ENCODE measurements around the gene WBP1L. TPM values are rescaled to one million over a fixed set of nuclear protein-coding genes. Genes with fewer than 3 reads are reported as not detected.
"Not testable (repeated sequence)": the region's sequence is repeated elsewhere in the genome, so short reads cannot be mapped to it uniquely, and the experiment has no call there.

Gene WBP1L
- total RNA-seq, 2 experiments from 2014 or later: 31.7 to 31.9 TPM

DNA sequence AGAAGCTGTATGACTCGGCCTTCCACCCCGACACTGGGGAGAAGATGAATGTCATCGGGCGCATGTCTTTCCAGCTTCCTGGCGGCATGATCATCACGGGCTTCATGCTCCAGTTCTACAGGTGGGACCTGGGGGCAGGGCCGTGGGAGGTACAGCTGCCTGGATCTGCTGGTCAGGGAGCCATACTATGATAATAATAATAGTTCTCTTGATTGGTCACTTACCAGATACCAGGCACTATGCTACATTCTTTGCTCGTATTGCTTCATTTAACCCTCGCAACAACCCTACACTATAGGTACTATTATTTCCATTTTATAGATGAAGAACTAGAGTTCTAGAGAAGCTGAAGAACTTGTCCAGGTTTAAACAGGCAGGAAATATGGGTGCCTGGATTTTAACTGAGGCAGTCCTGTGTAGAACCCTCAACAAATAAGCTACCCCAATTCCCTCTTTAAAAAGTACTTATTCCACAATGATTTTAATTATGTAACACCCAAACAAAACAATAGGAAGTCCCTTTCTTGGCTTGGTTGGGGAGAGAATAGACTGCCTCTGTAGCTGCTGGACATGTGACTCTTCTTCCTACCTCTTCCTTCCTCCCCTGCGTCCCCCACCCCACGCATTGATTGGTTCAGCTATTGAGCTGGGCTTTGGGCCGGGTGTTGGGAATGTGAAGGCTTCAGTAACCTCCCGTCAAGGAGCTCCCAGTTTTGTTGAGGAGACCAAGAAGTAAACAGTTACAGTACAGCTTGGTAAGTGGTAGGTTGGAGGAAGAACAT, 16.5 kb upstream of the WBP1L start:
- Mint-ChIP-seq H3K27ac (no peak overlapping the region), H3K9me3 (no peaks in the 10 kb centered on the region), H3K27me3 (no peaks in the 10 kb centered on the region), H3K4me1 (peaks cover 7% of the 10 kb centered on the region), H3K36me3 (ENCODE audit: low read depth) (peaks cover 35% of the 10 kb centered on the region), H3K4me3 (no peak overlapping the region)
- CTCF ChIA-PET: interaction anchor here (1.0 to 2.1 kb wide), 2 partner anchors 16 to 174 kb away, joined by 3 to 6 read pairs; partner anchors contain the start of gene WBP1L
- POLR2A ChIA-PET: interaction anchor here (1.0 to 1.9 kb wide), 4 partner anchors 13 to 83 kb away, joined by 3 to 5 read pairs (median 3); partner anchors contain the start of genes ARL3, SFXN2, TRIM8 and WBP1L
- no peak for DNase-seq

DNA sequence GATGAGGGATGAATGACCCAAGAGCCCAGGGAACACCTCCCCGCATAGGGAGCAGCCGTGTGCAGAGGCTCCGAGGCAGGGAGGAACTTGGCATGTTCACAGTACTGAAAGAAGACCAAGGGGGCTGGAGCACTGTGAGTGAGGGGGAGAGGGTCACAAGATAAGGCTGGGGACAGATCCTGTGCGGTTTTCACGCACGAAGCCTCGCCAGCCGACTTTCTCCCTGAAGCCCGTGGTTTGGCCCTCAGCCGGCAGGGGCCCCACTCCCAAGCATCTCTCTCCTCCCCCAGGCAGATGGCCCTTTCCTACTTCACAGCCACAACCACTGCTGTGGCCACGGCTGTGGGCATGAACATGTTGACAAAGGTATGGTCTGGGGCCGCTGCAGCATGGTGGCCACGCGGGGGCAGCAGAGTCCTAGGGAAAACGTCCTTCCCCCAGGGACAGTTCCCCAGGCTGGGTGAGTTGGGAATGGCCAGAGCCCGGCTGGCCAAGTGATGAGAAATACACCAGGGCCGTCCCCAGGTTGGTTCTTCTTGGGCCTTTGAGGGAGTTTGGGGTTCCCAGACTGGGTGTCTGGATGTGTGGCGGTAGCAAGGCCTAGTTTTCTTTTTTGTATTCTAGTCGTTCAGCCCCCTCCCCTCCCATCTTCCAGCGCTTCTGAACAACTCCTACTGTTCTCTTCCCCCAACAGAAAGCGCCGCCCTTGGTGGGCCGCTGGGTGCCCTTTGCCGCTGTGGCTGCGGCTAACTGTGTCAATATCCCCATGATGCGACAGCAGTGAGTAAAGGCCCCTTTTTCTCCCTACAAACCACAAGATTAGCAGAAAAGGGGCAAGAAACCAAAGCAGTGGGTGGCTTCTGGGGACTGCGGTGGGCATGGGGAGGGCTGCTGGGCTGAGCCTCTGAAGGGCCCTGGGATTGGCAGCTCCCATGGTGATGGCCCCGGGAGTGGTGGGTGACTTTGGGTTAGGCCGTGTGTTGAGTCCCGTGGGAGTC, 14.4 kb upstream of the WBP1L start:
- POLR2A ChIA-PET: no interaction called here
- no peaks in the 10 kb centered on the region for H3K27me3 Mint-ChIP-seq

DNA sequence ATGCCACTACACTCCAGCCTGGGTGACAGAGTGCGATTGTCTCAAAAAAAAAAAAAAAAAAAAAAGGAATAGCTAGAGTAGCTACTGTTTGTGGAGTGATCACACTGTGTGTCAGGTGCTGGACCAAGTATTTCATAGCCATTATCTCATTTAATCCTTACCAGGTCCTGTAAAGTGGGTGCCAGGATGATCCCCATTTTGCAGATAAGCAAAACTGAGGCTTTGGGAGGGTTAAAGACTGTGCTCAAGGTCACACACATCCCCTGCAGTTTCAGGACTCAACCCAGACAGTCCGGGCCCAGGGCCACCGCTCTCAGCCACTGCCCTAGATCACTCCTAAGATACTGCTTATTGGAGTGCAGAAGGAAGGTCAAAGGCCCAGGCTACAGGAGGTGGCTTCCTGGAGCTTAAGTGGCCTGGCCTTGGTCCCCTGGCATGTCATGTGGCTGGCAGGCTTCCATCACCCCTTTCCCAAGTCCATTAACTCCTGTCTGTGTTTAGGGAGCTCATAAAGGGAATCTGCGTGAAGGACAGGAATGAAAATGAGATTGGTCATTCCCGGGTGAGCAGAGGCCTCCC, 12.4 kb upstream of the WBP1L start:
- ChIA-PET CTCF (interaction anchor here (0.6 to 1.1 kb wide), 2 partner anchors 136 to 170 kb away, joined by 3 to 4 read pairs; no protein-coding TSS in a partner anchor), POLR2A (no interaction called here)
- Mint-ChIP-seq H3K4me3 (no peak overlapping the region), H3K9me3 (no peaks in the 10 kb centered on the region), H3K27me3 (no peaks in the 10 kb centered on the region), H3K36me3 (ENCODE audit: low read depth) (peaks cover 26% of the 10 kb centered on the region), H3K27ac (no peak overlapping the region), H3K4me1 (peaks cover 4% of the 10 kb centered on the region)
- no peak for DNase-seq

More for the DNA sequence above, 14.4 kb upstream of the WBP1L start:
- CTCF ChIA-PET: interaction anchor here (0.9 kb wide), 1 partner anchor 9 kb away, joined by 4 read pairs; no protein-coding TSS in a partner anchor
- Mint-ChIP-seq H3K4me1 (peaks cover 6% of the 10 kb centered on the region), H3K4me3 (no peak overlapping the region), H3K9me3 (no peaks in the 10 kb centered on the region), H3K36me3 (ENCODE audit: low read depth) (peaks cover 33% of the 10 kb centered on the region), H3K27ac (no peak overlapping the region)
- DNase-seq: peak; percentile 69

DNA sequence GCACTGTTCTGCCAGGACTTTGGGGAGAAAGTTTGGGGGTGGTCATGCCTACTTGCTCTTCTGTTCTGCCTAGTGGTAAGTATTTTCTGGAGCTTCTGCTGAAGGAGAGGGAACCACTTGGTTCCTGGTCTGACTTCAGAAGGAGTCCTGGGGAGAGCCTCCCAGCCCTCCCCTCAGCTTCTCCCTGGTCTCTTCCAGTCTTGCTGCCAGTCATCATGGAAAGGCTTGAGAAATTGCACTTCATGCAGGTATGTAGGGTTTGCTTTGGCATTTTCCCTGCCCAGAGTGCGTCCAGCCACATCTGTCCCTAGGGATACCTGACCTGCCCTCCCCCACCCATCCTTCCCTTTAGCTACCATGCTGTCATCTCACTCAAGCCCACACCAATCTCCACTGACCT, 11.1 kb upstream of the WBP1L start:
- ChIA-PET POLR2A (interaction anchor here (1.1 kb wide), 1 partner anchor 10 kb away, joined by 3 read pairs; no protein-coding TSS in a partner anchor), CTCF (interaction anchor here (1.3 kb wide), 1 partner anchor 18 kb away, joined by 4 read pairs; the partner anchor contains the start of genes ARL3 and SFXN2)
- Mint-ChIP-seq H3K27ac (no peak overlapping the region), H3K27me3 (no peaks in the 10 kb centered on the region), H3K9me3 (no peaks in the 10 kb centered on the region), H3K4me1 (peaks cover 4% of the 10 kb centered on the region), H3K4me3 (no peak overlapping the region), H3K36me3 (ENCODE audit: low read depth) (peaks cover 20% of the 10 kb centered on the region)
- DNase-seq: no peak

DNA sequence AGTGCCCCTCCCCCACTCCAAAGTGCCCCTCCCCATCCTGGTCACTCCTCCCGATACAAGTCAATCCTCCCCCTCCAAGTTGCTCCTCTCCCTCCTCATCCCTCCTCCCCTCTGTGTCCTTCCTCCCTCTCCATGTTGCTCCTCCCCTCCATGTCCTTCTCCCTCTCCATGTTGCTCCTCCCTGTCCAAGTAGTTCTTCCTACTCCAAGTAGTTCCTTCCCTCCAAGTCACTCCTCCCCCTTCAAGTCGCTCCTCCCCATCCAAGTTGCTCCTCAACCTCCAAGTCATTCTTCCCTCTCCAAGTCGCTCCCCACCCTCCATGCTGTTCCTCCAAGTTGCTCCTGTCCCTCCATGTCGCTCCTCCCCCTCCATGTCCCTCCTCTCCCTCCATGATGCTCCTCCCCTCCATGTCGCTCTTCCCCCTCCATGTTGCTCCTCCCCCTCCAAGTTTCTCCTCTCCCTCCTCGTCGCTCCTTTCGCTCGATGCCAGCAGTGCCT, 8.6 kb upstream of the WBP1L start:
- Mint-ChIP-seq H3K9me3 (no peaks in the 10 kb centered on the region), H3K36me3 (ENCODE audit: low read depth) (peaks cover 9% of the 10 kb centered on the region), H3K27me3 (no peaks in the 10 kb centered on the region), H3K4me3 (no peak overlapping the region), H3K4me1 (no peaks in the 10 kb centered on the region), H3K27ac (no peak overlapping the region)
- ChIA-PET POLR2A (interaction anchor here (1.3 to 2.2 kb wide), 2 partner anchors 9 to 21 kb away, joined by 4 to 9 read pairs; partner anchors contain the start of genes ARL3, SFXN2 and WBP1L), CTCF (no interaction called here)
- DNase-seq: no peak

GRCh38 chr10:102738692-102739121, 5.0 kb upstream of the WBP1L start:
- peaks cover 4% of the 10 kb centered on the region for H3K9me3 Mint-ChIP-seq
- no peak overlapping the region for H3K27ac Mint-ChIP-seq
- H3K36me3 Mint-ChIP-seq (ENCODE audit: low read depth): peaks cover 7% of the 10 kb centered on the region
- DNase-seq: no peak
- POLR2A ChIA-PET: interaction anchor here (1.1 to 1.4 kb wide), 2 partner anchors 14 to 24 kb away, joined by 3 read pairs; no protein-coding TSS in a partner anchor
- H3K4me1 Mint-ChIP-seq: peaks cover 10% of the 10 kb centered on the region
- CTCF ChIA-PET: interaction anchor here (1.3 kb wide), 1 partner anchor 25 kb away, joined by 3 read pairs; the partner anchor contains the start of genes ARL3 and SFXN2
- no peak overlapping the region for H3K4me3 Mint-ChIP-seq
- H3K27me3 Mint-ChIP-seq: no peaks in the 10 kb centered on the region

DNA sequence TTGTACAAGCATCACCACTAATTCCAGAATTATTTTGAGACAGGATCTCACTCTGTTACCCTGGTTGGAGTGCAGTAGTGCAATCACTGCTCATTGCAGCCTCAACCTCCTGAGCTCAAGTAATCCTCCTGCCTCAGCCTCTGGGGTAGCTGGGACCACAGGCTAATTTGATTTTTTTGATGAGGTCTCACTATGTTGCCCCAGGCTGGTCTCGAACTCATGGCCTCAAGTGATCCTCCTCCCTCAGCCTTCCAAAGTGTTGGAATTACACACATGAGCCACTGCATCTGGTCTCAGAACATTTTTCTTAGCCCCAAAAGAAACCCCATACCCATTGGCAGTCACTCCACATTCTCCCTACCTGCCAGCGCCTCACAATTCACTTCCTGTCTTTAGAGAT, 3.5 kb upstream of the WBP1L start:
- peaks cover 4% of the 10 kb centered on the region for H3K9me3 Mint-ChIP-seq
- peaks cover 21% of the 10 kb centered on the region for H3K4me1 Mint-ChIP-seq
- H3K4me3 Mint-ChIP-seq: no peak overlapping the region
- H3K27ac Mint-ChIP-seq: no peak overlapping the region
- H3K36me3 Mint-ChIP-seq (ENCODE audit: low read depth): peaks cover 4% of the 10 kb centered on the region
- no peak for DNase-seq
- ChIA-PET CTCF (interaction anchor here (1.1 to 4.7 kb wide), 2 partner anchors 26 to 161 kb away, joined by 3 to 34 read pairs; partner anchors contain the start of genes ARL3 and SFXN2), POLR2A (no interaction called here)
- no peaks in the 10 kb centered on the region for H3K27me3 Mint-ChIP-seq

GRCh38 chr10:102741726-102742237, 2.0 kb upstream of the WBP1L start:
- POLR2A ChIA-PET: interaction anchor here (3.9 kb wide), 1 partner anchor 96 kb away, joined by 26 read pairs; the partner anchor contains the start of gene TRIM8
- DNase-seq: no peak
- no peak overlapping the region for H3K27ac Mint-ChIP-seq
- H3K4me3 Mint-ChIP-seq: no peak overlapping the region
- peaks cover 35% of the 10 kb centered on the region for H3K4me1 Mint-ChIP-seq
- no peaks in the 10 kb centered on the region for H3K27me3 Mint-ChIP-seq
- H3K36me3 Mint-ChIP-seq (ENCODE audit: low read depth): peaks cover 9% of the 10 kb centered on the region
- CTCF ChIA-PET: interaction anchor here (3.4 to 4.7 kb wide), 2 partner anchors 11 to 28 kb away, joined by 21 to 34 read pairs; partner anchors contain the start of genes ARL3 and SFXN2
- H3K9me3 Mint-ChIP-seq: peaks cover 4% of the 10 kb centered on the region

GRCh38 chr10:102742313-102742712, 1.4 kb upstream of the WBP1L start:
- not testable (repeated sequence) for H3K4me3 Mint-ChIP-seq; H3K27ac Mint-ChIP-seq; H3K36me3 Mint-ChIP-seq (ENCODE audit: low read depth); H3K9me3 Mint-ChIP-seq; DNase-seq; H3K27me3 Mint-ChIP-seq
- CTCF ChIA-PET: interaction anchor here (1.4 to 4.7 kb wide), 3 partner anchors 11 to 176 kb away, joined by 3 to 34 read pairs (median 21); partner anchors contain the start of genes ARL3, CNNM2 and SFXN2
- POLR2A ChIA-PET: interaction anchor here (3.9 kb wide), 1 partner anchor 97 kb away, joined by 26 read pairs; the partner anchor contains the start of gene TRIM8
- peaks cover 36% of the 10 kb centered on the region for H3K4me1 Mint-ChIP-seq

DNA sequence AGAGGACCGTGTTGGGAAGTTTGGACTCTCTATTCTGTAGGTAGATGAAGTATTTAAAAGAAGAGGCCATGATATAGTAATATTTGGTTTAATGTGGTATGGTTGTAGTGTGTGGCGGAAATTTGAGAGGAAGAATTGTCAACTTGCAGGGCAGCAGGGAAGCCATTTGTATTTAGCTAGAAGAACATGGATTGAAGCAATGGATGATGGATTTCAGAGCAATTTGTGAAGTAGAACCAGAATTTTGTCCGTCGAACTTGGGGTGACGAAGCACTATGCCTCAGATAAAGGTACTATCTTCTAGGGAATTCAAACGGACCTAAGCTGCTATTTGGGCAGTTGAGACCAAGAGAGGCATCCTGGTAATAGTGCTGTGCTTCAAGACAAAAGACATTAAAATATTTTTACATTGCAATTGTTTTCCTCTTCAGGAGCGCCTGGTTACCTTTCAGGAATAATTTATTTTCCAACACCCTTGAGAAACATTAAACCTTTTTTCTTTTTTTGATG, 615 bp upstream of the WBP1L start:
- ChIA-PET POLR2A (interaction anchor here (0.8 to 3.9 kb wide), 13 partner anchors 9 to 626 kb away, joined by 3 to 26 read pairs (median 4); partner anchors contain the start of genes ACTR1A, ARL3, NT5C2 and SUFU), CTCF (interaction anchor here (0.9 to 4.7 kb wide), 5 partner anchors 10 to 175 kb away, joined by 3 to 34 read pairs (median 4); partner anchors contain the start of genes ARL3, CNNM2 and SFXN2)
- no peaks in the 10 kb centered on the region for H3K27me3 Mint-ChIP-seq
- peak overlapping the region; percentile 100 for H3K4me3 Mint-ChIP-seq
- peak overlapping the region; percentile 82 for H3K27ac Mint-ChIP-seq
- peaks cover 4% of the 10 kb centered on the region for H3K9me3 Mint-ChIP-seq
- DNase-seq: peak; percentile 18
- H3K4me1 Mint-ChIP-seq: peaks cover 36% of the 10 kb centered on the region
- H3K36me3 Mint-ChIP-seq (ENCODE audit: low read depth): peaks cover 7% of the 10 kb centered on the region

DNA sequence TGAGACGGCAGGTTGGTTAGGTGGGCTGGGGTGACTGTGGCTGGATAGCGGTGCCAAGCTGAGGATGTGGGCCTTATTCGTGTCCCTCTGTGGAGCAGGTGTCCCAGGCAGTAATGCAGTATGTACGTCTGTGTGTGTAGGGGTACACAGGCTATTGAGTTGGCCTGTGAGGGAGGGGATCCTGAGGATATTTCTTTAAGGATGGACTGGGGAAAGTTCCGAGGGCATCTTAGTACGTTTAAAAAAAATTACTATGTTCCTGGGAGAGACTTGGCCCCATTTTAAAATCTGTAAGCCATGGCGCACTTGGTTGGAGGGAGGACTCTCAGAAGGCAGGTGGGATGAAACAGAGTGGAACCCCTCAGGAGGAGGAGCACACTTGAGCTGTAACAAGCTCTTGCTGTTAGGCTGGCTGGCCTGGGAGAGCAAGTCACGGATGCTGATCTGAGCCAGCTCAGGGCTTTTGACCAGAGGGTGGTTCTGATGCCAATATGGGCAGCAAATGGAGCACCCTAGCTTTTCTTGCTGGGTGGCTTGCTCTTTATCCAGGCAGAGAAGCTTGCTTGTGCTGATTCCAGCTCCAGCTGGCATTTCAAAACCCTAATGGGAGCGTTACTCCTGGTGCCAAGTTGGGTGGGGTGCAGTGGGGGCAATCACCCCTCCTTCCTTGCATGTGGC, 765 bp downstream of the WBP1L start:
- peaks cover 41% of the 10 kb centered on the region for H3K4me1 Mint-ChIP-seq
- DNase-seq: peak; percentile 42
- H3K27me3 Mint-ChIP-seq: no peaks in the 10 kb centered on the region
- H3K27ac Mint-ChIP-seq: peak overlapping the region; percentile 82
- H3K4me3 Mint-ChIP-seq: peak overlapping the region; percentile 100
- H3K9me3 Mint-ChIP-seq: peaks cover 4% of the 10 kb centered on the region
- CTCF ChIA-PET: interaction anchor here (1.0 to 4.7 kb wide), 6 partner anchors 8 to 173 kb away, joined by 3 to 34 read pairs (median 4); partner anchors contain the start of genes ARL3, CNNM2 and SFXN2
- H3K36me3 Mint-ChIP-seq (ENCODE audit: low read depth): peaks cover 15% of the 10 kb centered on the region
- POLR2A ChIA-PET: interaction anchor here (0.6 to 3.9 kb wide), 9 partner anchors 10 to 611 kb away, joined by 3 to 26 read pairs (median 5); partner anchors contain the start of genes ACTR1A, ARL3, SUFU and TRIM8
